GM21528 (cell line): Measurements from ENCODE around the gene SLK.

Source experiments
- ATAC-seq: cut with Tn5 transposase; IDR thresholded peaks from one replicate; pipeline ENCODE4 v1.9.1; 2021; ENCODE audit warnings: mild to moderate bottlenecking, moderate library complexity; ENCODE audit not compliant: unreplicated experiment, low FRiP score

SLK gene

DNA sequence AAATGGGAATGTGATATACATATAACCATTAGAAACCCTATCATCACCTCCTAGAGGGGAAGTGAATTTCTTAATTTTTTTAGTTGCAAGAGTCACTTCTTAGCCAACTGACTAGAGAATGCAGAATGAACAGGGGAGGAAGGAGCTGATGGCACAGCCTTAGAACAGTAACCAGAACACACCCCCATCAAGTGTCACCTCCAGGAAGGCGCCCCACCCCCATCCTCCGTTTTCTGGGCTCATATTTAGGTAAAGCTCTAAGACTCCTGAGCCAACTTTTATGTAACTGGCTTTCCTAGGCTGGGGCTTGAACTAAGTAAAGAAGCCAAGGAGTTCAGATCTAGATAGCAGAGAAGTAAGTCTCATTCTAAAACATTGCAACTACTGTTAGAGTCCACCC lies 64.7 kb downstream of the SLK start:
- no peak for ATAC-seq

DNA sequence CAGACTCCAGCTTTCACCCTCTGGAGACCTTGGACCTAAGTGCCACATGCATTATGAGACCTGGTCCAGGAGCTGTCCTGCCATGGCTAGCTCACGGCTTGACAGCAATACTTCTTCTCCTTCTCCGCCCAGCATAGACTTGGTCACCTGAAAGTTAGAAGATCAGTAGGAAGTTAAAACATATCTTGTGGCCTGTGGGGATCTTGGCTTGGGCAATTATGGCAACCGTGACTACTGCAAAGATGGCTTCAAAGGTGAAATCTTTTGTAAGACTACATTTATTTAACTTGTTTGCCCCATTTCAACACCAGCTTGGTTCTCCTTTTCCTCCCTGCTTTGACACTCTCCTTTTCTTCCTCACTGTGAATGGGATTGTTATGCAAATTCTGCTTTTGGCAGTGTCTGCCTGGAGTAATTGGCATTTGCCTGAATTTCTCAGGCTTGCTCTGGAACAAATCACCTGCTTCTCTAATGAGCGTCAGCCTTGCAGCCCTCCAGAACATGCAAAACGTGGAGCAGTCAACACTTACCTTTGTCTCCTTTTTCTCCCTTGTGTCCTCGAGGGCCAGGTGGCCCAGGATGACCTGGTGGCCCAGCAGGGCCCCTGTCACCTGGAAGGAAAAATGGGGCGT lies 65.3 kb downstream of the SLK start:
- ATAC-seq, result no peak

DNA sequence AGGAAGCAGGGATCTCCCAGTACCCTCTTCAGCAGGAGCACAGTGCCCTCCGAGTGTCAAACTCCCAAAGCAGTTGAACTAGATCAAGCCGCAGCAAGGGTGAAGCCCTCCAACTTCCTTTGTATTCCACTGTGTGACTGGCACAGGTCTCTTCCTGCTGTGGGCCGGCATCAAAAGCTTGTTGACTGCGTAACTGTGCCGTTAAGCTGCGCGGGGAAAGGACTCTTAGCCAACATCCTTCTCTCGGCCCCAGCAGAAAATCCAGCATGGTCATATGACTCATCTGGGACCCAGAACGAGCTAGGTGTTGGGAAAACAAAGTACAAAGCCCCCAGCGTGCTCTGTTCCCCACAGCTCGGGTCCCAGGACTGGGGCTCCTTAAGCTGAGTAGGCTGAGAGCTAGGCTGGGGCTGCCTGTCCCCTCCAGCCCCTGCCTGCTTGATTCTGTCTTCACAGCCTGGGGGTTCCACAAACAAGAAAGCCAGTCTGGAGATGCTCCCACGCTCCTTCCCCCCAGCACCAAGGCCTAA lies 66.5 kb downstream of the SLK start:
- no peak for ATAC-seq

DNA sequence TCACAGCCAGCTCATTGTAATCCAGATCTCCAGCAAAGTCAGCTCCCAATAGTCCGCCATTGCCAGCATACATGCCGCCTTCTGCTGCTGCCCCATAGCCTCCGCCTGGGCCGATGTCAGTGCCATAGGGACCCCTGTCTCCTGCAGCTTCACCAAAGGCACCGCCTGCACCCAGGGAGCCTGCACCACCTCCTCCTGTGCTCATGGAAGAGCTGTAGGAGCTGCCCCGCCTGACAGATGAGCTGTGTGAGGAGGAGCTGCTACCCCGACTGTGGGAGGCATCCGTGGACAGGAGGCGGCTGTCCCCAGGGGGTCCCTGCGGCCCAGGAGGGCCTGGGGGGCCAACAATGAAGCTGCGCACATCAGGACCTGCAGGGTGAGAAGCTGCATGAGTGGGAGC lies 67.0 kb downstream of the SLK start:
- no peak for ATAC-seq

DNA sequence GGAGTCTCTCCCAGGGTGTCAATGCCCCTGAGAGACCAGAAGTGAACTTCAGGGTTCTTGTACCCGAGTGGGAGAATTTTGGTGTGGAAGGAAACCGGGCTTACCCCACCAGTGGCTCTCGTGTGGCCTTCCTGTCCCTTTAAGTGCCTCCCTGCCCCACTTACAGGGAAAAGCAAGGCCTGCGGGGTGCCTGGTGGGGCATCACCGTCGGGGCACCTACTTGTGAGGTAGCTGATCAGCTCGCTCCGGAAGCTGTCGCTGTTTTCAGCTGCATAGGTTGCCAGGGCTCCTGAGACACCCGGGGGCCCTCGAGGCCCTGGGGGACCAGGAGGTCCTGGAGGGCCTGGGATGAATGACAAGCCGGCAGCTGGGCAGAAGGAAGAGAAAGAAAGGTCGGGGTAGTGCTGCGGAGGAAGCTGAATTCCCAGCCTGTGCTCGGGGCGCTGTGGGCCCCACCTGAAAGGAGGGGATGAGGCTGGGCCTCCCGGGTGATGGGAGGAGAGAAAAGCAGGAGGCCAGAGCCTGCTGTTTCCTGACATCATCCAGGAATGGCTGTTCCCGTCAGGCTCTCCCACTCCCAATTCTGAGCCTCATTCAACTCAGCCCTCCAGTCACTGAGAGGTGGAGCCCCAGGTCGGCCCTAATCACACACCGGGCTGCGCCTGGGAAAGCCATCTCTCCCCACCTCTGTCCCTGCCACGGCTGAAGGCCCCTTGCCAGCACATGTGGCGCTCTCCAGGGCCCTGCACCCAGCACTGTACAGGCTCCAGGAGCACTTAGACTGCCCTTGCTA lies 67.7 kb downstream of the SLK start:
- ATAC-seq, result no peak

DNA sequence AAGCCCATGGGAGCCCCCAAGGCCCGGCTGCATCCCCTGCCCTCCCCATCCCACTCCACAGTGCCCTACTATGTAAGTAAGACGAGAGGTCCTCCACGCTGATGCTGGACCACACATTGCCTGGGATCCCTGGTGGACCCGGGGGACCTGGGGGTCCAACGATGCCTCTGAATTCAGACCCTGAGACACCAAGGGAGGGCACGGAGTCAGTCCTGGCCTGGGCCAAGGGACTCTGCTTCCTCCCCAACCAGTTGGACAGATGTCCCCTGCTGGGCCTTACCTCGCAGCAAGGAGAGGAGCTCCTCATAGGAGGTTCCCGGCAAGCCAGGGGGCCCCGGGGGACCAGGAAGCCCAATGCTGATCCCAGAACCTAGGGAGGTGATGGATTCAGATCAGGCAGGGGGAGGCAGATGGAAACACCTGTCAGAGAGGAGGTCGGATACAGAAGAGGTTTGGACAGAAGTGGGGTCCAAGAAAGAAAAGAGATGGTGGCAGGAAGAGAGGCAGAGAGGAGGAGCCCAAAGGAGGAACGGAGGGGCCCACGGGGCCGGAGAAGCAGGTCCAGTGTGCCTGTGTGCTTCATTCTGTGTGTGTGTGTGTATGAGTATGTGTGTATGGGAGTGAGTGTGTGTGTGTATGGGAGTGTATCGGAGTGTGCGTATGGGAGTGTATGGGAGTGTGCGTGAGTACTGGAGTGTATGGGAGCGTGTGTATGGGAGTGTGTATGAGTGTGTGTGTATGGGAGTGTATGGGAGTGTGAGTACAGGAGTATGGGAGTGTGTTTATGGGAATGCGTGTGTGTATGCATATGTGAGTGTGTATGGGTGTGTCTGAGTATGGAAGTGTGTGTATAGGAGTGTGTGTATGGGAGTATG lies 68.5 kb downstream of the SLK start:
- ATAC-seq, result no peak

DNA sequence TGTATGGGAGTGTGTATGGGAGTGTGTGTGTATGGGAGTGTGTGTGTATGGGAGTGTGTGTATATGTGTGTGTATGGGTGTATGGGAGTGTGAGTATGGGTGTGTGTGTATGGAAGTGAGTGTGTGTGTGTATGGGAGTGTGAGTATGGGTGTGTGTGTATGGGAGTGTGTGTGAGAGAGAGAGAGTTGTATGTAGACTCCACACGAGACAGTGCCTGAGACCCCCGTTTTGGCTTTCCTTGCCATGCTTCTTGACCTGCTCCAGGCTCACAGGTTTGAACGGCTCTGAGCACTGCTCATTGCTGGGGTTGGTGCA lies 69.1 kb downstream of the SLK start:
- no peak for ATAC-seq

DNA sequence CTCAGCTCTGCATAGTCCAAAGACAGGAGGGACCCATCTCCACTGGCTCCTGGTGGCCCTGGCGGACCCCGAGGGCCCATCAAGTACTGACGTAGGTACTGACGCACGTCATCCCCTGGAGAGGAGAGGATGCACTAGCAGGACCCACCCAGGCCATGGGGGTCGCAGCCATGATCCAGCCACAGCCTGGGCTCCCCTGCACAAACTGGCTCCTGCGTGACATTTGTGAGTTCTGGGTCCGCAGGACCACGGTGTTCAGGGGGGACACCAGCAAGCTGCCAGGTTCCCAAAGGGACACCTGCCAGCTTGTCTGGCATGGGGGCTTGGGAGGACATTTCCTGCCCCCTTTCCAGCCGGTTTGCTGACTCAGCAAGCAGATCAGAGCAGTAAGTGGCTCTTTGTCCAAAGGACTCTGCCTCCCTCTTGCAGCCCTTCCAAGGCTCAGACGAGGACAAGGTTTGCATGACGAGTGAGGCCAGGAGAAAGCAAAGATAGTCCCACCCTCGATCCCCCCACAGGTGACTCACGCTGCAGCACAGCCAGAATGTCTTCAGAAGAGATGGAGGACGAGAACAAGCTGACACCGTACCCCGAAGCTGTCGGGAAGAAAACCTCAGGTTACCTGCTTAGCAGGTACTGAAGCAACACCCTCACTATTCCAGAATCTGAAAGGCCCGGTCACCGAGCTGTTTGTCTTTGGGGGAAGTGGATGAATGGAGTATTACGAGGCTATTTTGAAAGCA lies 69.7 kb downstream of the SLK start:
- no peak for ATAC-seq

DNA sequence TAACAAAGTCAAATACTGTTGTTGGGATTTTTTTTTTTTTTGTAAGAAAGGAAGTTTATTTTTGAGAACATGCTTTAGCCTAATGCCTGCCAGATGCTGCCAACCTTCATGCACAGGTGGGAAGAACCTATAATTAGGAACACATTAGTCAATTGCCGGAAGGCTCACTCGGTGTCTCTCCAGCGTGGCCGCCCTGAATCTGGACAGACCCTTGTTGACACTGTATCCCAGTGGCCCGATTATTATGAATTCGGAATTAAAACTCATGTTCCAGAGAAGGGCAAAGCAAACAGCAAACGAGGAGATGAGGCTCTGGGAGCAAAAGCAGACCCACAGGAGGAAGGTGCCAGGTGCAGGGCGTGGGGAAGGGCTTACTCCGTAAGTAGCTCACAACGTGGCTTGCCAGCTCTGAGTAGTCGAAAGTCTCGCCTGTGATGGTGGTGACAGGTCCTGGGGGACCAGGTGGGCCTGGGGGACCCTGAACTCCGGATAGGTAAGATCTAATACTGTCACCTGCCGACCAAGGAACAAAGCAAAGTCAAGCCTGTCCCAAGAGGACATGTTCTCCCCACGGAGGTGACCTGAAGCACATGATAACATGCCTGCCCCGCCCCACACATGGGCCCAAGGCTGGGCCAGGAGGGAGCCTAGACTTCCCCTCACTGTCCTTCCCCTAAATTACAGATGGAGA lies 70.5 kb downstream of the SLK start:
- ATAC-seq, result no peak

DNA sequence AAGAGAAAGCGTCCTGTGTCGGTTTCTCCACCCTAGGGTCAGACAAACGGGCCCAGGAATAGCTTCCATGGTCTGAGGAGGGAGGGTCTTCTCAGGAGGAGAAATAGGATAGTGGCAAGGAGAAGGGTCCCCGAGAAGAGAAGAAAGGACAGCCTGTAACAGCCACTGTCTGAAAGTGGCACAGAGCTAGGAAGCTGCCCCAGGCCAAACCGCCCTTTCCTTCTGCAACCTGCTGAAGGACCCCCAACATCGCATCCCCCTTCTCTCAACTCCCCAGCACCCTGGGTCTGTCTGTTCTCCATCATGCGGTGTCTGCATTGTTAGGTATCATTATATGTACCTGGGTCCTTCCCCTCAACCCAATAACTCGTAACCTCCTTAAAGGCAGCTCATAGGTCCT lies 71.6 kb downstream of the SLK start:
- ATAC-seq, result no peak

DNA sequence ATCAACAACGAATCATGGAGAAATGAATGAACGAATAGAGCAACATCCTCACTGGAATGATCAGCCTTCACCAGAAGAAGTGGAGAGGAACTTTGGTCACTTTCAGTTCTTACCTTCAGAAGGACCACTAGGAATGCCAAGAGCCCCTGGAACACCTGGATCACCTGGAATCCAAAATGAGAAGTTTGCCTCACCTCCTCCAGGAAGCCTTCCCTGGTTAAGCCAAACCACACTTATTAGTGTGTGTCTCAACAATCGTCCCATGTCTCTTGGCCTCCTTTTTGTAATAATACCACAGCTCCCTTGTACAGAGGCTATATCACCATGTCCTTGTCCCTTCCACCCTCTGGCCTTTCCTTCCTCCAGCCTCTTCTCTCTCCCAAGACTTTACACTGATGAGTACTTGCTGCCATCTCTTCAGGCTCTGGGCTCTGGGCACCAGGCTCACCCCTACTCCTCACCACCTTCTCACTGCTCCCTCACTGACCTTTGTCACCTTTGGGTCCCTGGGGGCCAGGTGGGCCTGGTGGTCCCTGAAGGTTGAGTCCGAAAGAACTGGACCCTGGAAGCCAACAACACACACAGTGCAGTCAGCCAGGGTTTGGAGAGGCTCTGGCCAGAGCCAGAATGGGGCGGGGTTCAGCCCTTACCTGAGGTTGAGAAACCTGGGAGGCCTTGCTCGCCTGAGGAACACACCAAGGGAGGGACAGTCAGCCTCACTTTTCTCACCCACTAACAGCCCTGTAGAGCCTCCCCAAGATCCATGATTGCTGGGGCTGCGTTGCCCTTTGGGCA lies 72.2 kb downstream of the SLK start:
- no peak for ATAC-seq

DNA sequence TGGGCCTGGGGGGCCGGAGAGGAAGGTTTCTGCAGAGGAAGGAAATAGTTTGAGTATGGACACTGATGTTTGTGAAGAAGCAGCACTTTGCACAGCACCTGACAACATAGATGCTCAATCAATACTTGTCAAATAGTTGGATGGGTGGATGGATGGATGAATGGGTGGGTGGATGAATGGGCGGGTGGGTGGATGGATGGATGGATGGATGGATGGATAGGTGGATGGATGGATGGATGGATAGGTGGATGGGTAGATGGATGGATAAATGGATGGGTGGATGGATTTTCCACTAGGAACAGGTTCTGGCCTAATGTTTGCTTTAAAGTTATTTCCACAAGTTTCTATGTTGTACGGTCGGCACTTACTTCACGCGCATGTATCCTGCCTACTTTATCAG lies 73.4 kb downstream of the SLK start:
- no peak for ATAC-seq

DNA sequence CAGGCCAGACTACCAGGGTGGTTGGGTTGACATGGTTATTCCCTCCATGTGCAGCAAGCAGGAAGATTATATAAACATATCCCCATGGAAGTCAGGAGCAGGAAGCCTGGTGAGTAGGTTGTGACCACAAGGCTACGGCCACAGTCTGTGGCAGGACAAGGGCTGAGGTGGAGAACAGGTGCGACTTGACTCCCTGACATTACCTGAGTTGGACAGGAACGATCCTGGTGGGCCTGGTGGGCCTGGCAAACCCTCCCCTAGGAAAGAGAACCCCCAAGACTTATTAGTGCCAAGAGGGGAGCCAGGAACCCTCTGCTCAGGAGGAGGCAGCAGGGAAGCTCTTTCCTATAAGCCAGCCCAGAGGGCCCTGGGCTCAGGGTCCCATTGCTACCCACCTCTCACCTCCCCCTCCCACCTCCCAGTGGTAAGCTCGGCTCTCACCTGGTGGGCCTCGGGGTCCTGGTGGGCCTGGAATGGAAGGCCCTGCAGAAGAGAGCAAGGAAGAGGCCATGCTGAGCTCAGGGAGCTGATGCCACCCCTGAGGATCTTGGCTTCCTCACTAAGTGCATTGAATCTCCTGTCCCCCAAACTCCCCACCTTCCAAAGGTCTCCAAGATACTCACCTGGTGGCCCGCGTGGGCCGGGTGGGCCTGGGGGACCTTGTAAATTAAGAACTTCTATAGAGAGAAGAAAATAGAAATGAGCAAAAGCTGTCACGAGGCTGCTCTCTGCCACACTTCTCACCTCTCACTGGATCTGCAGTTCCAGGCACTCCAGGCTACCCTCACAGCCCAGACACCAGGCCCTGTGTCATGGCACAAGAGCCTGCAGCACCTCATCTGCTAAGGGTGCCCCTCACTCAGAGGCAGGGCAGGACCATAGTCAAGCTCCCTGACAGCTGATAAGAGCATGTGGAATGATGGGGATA lies 74.2 kb downstream of the SLK start:
- no peak for ATAC-seq

DNA sequence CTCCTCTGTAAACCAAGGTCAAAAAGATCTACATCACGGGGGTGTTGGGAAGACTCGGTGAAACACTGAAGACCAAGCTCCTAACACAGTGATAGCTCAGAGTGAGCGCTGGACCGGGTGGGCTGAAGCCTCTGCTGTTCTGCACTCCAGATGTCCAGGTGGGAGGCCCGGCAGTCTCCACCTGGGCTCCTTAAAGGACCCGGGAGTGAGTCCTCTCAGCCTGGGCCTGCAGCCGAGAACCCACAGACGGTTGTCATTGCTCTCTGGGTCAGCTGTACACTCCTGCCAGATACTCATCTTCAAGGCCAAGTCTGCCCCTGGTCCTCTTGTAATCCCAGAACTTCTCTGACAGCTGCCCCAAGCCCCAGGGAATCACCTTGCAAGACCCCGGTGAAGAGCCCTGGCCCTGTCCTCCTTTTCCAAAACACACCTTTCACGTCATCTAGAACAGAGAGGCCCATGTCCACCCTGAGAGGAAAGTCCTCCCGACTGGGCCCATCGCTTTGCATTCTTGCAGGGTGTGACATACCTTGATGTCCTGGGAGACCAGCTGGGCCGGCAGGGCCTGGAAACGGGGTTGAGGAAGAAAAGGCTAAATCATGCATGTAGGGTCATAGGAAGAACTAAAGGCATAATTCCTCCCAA lies 75.1 kb downstream of the SLK start:
- ATAC-seq, result no peak

DNA sequence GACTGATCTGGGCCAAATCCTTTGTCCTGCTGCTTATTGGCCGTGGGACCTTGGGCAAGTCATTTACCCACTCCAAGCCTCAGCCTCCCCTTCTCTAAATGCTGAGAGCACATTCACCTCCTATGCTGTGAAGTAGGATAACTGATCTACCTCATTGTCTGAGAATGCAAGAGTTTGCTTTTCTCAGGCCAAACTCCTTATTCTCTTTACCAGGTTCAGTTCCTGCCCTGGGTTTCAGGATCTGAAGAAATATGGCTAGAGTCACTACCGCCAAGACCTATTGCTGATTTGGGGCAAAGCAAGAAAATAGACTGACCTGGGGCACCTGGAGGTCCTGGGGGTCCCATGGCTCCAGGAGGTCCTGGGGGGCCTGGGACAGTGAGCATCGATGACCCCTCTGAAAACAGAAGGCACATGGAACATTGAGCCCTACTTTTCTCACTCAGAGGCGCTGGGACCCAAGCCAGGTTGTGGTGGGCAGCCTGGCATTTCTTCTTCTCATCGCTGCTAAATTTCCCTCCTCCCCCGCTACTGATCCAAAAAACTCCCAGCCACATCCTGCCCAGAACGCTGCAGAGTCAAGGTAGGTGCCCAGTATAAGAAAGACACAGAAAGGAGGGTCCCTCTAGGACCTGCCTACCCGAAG lies 76.4 kb downstream of the SLK start:
- no peak for ATAC-seq

DNA sequence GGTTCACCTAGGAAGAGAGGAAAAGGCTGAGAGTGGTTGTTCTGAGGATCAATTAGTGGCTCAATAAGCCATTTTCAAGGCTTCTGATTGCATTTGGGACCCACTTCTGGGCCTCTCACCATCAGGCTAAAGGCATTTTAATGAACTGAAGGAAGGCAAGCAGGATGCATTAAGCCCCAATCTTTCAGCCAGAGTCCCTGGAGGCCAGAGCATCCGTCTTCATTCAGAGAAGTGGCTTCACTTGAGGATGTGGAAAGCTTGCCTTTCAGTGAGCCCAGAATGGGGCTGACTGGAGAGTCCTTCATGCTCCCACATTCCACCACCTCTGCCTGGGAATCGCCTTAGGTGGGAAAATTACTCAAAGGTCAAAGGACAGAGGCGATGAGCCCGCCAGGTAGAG lies 76.9 kb downstream of the SLK start:
- ATAC-seq, result no peak
